Measurements from ENCODE around the gene FGD4.

The FGD4 gene

GRCh38 chr12:32688786-32689185 lies 289.4 kb downstream of the FGD4 start:
- Histone ChIP-seq H3K4me3 (ENCODE audit: low read depth in 1 of 2, low read length in 2 of 2) (no peak overlapping the region), H3K9me3 (ENCODE audit: control insufficient read depth in 1 of 2, low read length in 2 of 2) (no peaks in the 10 kb centered on the region), H3K36me3 (ENCODE audit: control insufficient read depth in 1 of 2, insufficient read depth in 2 of 2, low read length in 2 of 2) (no peaks in the 10 kb centered on the region), H3K4me1 (ENCODE audit: control insufficient read depth in 1 of 2, insufficient read depth in 2 of 2, low read length in 2 of 2) (peaks cover 0 to 6% of the 10 kb centered on the region in 2 donors), H3K27me3 (ENCODE audit: low read depth, low read length) (no peaks in the 10 kb centered on the region), H3K27ac (ENCODE audit: low read length) (no peak overlapping the region)

- H3K9me3 ChIP-seq (ENCODE audit: control insufficient read depth in 1 of 2, low read length in 2 of 2) = no peaks in the 10 kb centered on the region
- no peak overlapping the region for H3K4me3 ChIP-seq (ENCODE audit: low read depth in 1 of 2, low read length in 2 of 2)
- H3K36me3 ChIP-seq (ENCODE audit: control insufficient read depth in 1 of 2, insufficient read depth in 2 of 2, low read length in 2 of 2) = peaks cover 0 to 7% of the 10 kb centered on the region in 2 donors
- H3K4me1 ChIP-seq (ENCODE audit: control insufficient read depth in 1 of 2, insufficient read depth in 2 of 2, low read length in 2 of 2) = peaks cover 0 to 6% of the 10 kb centered on the region in 2 donors
- no peak overlapping the region for H3K27ac ChIP-seq (ENCODE audit: low read length)
- no peaks in the 10 kb centered on the region for H3K27me3 ChIP-seq (ENCODE audit: low read depth, low read length)
Observed at GRCh38 chr12:32690927-32691326, 291.6 kb downstream of the FGD4 start.

- Histone ChIP-seq H3K4me1 (ENCODE audit: control insufficient read depth in 1 of 2, insufficient read depth in 2 of 2, low read length in 2 of 2) (peaks cover 0 to 3% of the 10 kb centered on the region in 2 donors), H3K36me3 (ENCODE audit: control insufficient read depth in 1 of 2, insufficient read depth in 2 of 2, low read length in 2 of 2) (peaks cover 0 to 7% of the 10 kb centered on the region in 2 donors), H3K27ac (ENCODE audit: low read length) (no peak overlapping the region), H3K4me3 (ENCODE audit: low read depth in 1 of 2, low read length in 2 of 2) (no peak overlapping the region), H3K27me3 (ENCODE audit: low read depth, low read length) (no peaks in the 10 kb centered on the region), H3K9me3 (ENCODE audit: control insufficient read depth in 1 of 2, low read length in 2 of 2) (no peaks in the 10 kb centered on the region)
Observed at GRCh38 chr12:32692358-32692757, 293.0 kb downstream of the FGD4 start.

GRCh38 chr12:32693036-32693435 lies 293.7 kb downstream of the FGD4 start:
- Histone ChIP-seq H3K9me3 (ENCODE audit: control insufficient read depth in 1 of 2, low read length in 2 of 2) (no peaks in the 10 kb centered on the region), H3K4me1 (ENCODE audit: control insufficient read depth in 1 of 2, insufficient read depth in 2 of 2, low read length in 2 of 2) (peaks cover 0 to 3% of the 10 kb centered on the region in 2 donors), H3K36me3 (ENCODE audit: control insufficient read depth in 1 of 2, insufficient read depth in 2 of 2, low read length in 2 of 2) (peaks cover 0 to 7% of the 10 kb centered on the region in 2 donors), H3K27ac (ENCODE audit: low read length) (no peak overlapping the region), H3K27me3 (ENCODE audit: low read depth, low read length) (no peaks in the 10 kb centered on the region), H3K4me3 (ENCODE audit: low read depth in 1 of 2, low read length in 2 of 2) (no peak overlapping the region)

All from muscle layer of duodenum (tissue), 2 donors.